ENCODE results near the gene UGT8.

The UGT8 gene

DNA sequence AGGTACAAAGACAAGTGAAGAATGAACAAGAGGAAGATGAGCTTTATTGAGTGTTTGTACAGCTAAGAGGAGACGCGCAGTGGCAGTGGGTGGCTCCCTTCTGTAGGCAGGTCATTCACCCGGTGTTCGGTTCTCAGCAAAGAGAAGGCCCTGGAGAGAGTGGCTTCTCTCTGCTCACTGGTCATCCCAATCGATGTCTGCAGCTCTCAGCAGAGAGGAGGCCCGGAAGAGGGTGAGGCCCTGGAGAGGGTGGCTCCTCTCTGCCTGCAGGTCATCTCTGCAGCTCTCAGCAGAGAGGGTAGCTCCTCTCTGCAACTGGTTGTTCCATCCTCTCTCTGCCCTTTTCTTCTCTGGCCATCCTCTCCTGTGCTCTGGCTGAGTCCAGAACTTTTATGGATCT is 126.5 kb downstream of the UGT8 start:
- H3K9me3 ChIP-seq (ENCODE audit: control insufficient read depth, insufficient read depth, low read depth, low read length) = no peaks in the 10 kb centered on the region
- TF ChIP-seq ZFP41 (tag by site-specific recombination; IDR thresholded peaks at IDR 0.05; ENCODE audit: borderline replicate concordance) (no peak), ZSCAN23 (tag by site-specific recombination; IDR thresholded peaks at IDR 0.05) (no peak), ZNF202 (tag by site-specific recombination; IDR thresholded peaks at IDR 0.05; ENCODE audit: borderline replicate concordance) (no peak), ZNF16 (tag by site-specific recombination; IDR thresholded peaks at IDR 0.05; ENCODE audit: low read depth) (no peak), ZNF132 (tag by site-specific recombination; IDR thresholded peaks at IDR 0.05; ENCODE audit: borderline replicate concordance) (no peak), FEZF1 (tag by site-specific recombination; IDR thresholded peaks at IDR 0.05) (no peak), ZNF157 (tag by site-specific recombination; IDR thresholded peaks at IDR 0.05) (no peak), KLF16 (tag by site-specific recombination; IDR thresholded peaks at IDR 0.05) (no peak), ZNF596 (tag by site-specific recombination; IDR thresholded peaks at IDR 0.05) (no peak), ZFP3 (tag by site-specific recombination; IDR thresholded peaks at IDR 0.05; ENCODE audit: low read depth) (no peak), ZNF600 (tag by site-specific recombination; IDR thresholded peaks at IDR 0.05) (no peak), GLIS1 (tag by site-specific recombination; IDR thresholded peaks at IDR 0.05) (no peak), ZNF366 (tag by site-specific recombination; conservative IDR thresholded peaks at IDR 0.05) (no peak), ZNF548 (tag by site-specific recombination; IDR thresholded peaks at IDR 0.05) (no peak), ZNF791 (tag by site-specific recombination; IDR thresholded peaks at IDR 0.05) (no peak), TRIM28 (IDR thresholded peaks at IDR 0.05; ENCODE audit: borderline replicate concordance, low read length) (no peak), ZNF404 (tag by site-specific recombination; IDR thresholded peaks at IDR 0.05) (no peak), ZBTB8A (tag by site-specific recombination; IDR thresholded peaks at IDR 0.05) (no peak)
- TF ChIP-seq, protein P1, sequence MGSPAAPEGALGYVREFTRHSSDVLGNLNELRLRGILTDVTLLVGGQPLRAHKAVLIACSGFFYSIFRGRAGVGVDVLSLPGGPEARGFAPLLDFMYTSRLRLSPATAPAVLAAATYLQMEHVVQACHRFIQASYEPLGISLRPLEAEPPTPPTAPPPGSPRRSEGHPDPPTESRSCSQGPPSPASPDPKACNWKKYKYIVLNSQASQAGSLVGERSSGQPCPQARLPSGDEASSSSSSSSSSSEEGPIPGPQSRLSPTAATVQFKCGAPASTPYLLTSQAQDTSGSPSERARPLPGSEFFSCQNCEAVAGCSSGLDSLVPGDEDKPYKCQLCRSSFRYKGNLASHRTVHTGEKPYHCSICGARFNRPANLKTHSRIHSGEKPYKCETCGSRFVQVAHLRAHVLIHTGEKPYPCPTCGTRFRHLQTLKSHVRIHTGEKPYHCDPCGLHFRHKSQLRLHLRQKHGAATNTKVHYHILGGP (tag by site-specific recombination; IDR thresholded peaks at IDR 0.05) = no peak
- H3K4me3 ChIP-seq (ENCODE audit: low read depth, low read length) = no peak overlapping the region
- ChIA-PET POLR2A (no interaction called here), CTCF (no interaction called here)
- no peaks in the 10 kb centered on the region for H3K4me1 ChIP-seq (ENCODE audit: control insufficient read depth, insufficient read depth, low read length)
- H3K36me3 ChIP-seq (ENCODE audit: control insufficient read depth in 2 of 2, insufficient read depth in 1 of 2, low read length in 2 of 2) = no peaks in the 10 kb centered on the region
- H3K27ac ChIP-seq (ENCODE audit: extremely low read depth, low read depth, low read length) = no peak overlapping the region

DNA sequence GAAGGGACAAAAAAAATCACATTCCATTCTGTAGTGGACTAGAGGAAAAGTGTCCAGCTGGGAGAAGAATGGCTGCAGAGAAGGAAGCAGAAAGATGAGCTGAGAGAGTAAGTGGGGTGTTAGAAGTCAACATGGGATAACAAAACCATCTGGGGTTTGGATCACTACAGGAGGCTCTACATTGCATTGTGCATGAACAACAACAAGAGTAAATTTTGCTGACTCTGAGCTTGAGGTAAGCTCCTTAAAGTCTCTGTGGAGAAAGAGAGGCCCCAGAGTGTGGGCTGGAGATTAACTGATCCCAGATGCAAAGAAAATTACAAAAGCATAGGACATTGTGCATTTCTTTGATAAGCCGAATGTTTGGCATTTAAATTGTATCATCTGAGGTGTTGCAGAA is 128.9 kb downstream of the UGT8 start:
- H3K4me1 ChIP-seq (ENCODE audit: control insufficient read depth, insufficient read depth, low read length) = no peaks in the 10 kb centered on the region
- ChIA-PET CTCF (no interaction called here), POLR2A (no interaction called here)
- no peaks in the 10 kb centered on the region for H3K9me3 ChIP-seq (ENCODE audit: control insufficient read depth, insufficient read depth, low read depth, low read length)
- H3K4me3 ChIP-seq (ENCODE audit: low read depth, low read length) = no peak overlapping the region
- H3K27ac ChIP-seq (ENCODE audit: extremely low read depth, low read depth, low read length) = no peak overlapping the region
- no peaks in the 10 kb centered on the region for H3K36me3 ChIP-seq (ENCODE audit: control insufficient read depth in 2 of 2, insufficient read depth in 1 of 2, low read length in 2 of 2)
- no peak for TF ChIP-seq ZNF629 (tag by site-specific recombination; IDR thresholded peaks at IDR 0.05)
- no peak for TF ChIP-seq ZNF138 (tag by site-specific recombination; IDR thresholded peaks at IDR 0.05; ENCODE audit: borderline replicate concordance)
- TF ChIP-seq OVOL3 (tag by site-specific recombination; IDR thresholded peaks at IDR 0.05) = no peak
- TF ChIP-seq SALL2 (tag by site-specific recombination; IDR thresholded peaks at IDR 0.05; ENCODE audit: borderline replicate concordance) = no peak
- no peak for TF ChIP-seq ZSCAN30 (tag by site-specific recombination; IDR thresholded peaks at IDR 0.05)
- TF ChIP-seq ZNF624 (tag by site-specific recombination; IDR thresholded peaks at IDR 0.05) = no peak
- TF ChIP-seq, protein P1 (tag by site-specific recombination; IDR thresholded peaks at IDR 0.05) = no peak
- TF ChIP-seq, protein P2, sequence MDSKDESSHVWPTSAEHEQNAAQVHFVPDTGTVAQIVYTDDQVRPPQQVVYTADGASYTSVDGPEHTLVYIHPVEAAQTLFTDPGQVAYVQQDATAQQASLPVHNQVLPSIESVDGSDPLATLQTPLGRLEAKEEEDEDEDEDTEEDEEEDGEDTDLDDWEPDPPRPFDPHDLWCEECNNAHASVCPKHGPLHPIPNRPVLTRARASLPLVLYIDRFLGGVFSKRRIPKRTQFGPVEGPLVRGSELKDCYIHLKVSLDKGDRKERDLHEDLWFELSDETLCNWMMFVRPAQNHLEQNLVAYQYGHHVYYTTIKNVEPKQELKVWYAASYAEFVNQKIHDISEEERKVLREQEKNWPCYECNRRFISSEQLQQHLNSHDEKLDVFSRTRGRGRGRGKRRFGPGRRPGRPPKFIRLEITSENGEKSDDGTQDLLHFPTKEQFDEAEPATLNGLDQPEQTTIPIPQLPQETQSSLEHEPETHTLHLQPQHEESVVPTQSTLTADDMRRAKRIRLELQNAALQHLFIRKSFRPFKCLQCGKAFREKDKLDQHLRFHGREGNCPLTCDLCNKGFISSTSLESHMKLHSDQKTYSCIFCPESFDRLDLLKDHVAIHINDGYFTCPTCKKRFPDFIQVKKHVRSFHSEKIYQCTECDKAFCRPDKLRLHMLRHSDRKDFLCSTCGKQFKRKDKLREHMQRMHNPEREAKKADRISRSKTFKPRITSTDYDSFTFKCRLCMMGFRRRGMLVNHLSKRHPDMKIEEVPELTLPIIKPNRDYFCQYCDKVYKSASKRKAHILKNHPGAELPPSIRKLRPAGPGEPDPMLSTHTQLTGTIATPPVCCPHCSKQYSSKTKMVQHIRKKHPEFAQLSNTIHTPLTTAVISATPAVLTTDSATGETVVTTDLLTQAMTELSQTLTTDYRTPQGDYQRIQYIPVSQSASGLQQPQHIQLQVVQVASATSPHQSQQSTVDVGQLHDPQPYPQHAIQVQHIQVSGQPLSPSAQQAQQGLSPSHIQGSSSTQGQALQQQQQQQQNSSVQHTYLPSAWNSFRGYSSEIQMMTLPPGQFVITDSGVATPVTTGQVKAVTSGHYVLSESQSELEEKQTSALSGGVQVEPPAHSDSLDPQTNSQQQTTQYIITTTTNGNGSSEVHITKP (tag by site-specific recombination; IDR thresholded peaks at IDR 0.05) = no peak
- TF ChIP-seq ZNF571 (tag by site-specific recombination; IDR thresholded peaks at IDR 0.05) = no peak
- no peak for TF ChIP-seq ZNF211 (tag by site-specific recombination; IDR thresholded peaks at IDR 0.05; ENCODE audit: low read depth)
- TF ChIP-seq KLF1 (tag by site-specific recombination; IDR thresholded peaks at IDR 0.05) = no peak
- no peak for TF ChIP-seq ZNF548 (tag by site-specific recombination; IDR thresholded peaks at IDR 0.05)
- TF ChIP-seq ZNF335 (tag by site-specific recombination; conservative IDR thresholded peaks at IDR 0.05) = no peak
- TF ChIP-seq, protein P3, sequence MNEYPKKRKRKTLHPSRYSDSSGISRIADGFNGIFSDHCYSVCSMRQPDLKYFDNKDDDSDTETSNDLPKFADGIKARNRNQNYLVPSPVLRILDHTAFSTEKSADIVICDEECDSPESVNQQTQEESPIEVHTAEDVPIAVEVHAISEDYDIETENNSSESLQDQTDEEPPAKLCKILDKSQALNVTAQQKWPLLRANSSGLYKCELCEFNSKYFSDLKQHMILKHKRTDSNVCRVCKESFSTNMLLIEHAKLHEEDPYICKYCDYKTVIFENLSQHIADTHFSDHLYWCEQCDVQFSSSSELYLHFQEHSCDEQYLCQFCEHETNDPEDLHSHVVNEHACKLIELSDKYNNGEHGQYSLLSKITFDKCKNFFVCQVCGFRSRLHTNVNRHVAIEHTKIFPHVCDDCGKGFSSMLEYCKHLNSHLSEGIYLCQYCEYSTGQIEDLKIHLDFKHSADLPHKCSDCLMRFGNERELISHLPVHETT (tag by site-specific recombination; IDR thresholded peaks at IDR 0.05) = no peak

Measured in HEK293 (cell line).